Measurements from ENCODE around the gene NFAT5. TPM values are rescaled to one million over a fixed set of nuclear protein-coding genes. Genes with fewer than 3 reads are reported as not detected.

The NFAT5 gene
- polyA plus RNA-seq, 2 of the 4 experiments (the other 2 are of a cell fraction): 9.5 to 45.1 TPM

DNA sequence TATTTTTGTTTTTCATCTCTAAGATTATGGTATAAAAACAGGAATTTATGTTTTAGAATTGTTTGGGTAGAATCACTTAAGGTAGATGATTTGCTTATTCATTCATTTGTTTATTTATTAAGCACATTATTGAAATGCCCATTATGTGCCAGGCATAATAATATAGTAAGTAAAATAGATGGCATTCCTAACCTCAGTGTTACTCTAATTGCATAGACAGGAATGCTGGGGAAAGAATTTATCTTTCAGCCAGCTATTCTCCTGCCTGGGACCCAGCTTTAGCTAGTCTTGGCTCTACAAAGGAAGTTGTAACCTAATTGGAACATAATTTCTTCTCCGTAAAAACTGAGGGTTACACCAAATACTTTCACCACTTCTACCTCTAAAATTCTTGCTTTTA lies 44.6 kb downstream of the NFAT5 start:
- ChIA-PET POLR2A (interaction anchor here (0.7 kb wide), 1 partner anchor 144 kb away, joined by 3 read pairs; no protein-coding TSS in a partner anchor), CTCF (interaction anchor here (1.2 to 1.5 kb wide), 2 partner anchors 24 to 214 kb away, joined by 3 to 5 read pairs; no protein-coding TSS in a partner anchor)
- H3K27ac ChIP-seq: no peak overlapping the region
- no peak overlapping the region for H3K4me3 ChIP-seq
- FAIRE-seq (no peak), DNase-seq (ENCODE audit: low read depth in 1 of 2, low spot score in 1 of 2) (no peak), ATAC-seq (no peak)
- 91% methylated on average over 1 of the region's 1 CpG for WGBS (ENCODE audit: missing lambda C conversion rate)
- TF ChIP-seq, protein P1, sequence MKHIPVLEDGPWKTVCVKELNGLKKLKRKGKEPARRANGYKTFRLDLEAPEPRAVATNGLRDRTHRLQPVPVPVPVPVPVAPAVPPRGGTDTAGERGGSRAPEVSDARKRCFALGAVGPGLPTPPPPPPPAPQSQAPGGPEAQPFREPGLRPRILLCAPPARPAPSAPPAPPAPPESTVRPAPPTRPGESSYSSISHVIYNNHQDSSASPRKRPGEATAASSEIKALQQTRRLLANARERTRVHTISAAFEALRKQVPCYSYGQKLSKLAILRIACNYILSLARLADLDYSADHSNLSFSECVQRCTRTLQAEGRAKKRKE (CRISPR knock-in tag; IDR thresholded peaks at IDR 0.05; ENCODE audit: low read depth): no peak
- TF ChIP-seq ZSCAN20 (CRISPR knock-in tag; IDR thresholded peaks at IDR 0.05): no peak
- TF ChIP-seq TFCP2L1 (CRISPR knock-in tag; IDR thresholded peaks at IDR 0.05): no peak
- TF ChIP-seq ELK1 (IDR thresholded peaks at IDR 0.05; ENCODE audit: low read depth, low read length): no peak
- TF ChIP-seq JUN (IDR thresholded peaks at IDR 0.05): no peak
- TF ChIP-seq EP300 (IDR thresholded peaks at IDR 0.05): no peak
- no peak for TF ChIP-seq RFX5 (IDR thresholded peaks at IDR 0.05)
- no peaks in the 10 kb centered on the region for H3K9me3 ChIP-seq
- H3K4me1 ChIP-seq: peaks cover 51% of the 10 kb centered on the region
- H3K4me2 ChIP-seq: peak overlapping the region; percentile 7; the same call in 1 of the 3 replicates

DNA sequence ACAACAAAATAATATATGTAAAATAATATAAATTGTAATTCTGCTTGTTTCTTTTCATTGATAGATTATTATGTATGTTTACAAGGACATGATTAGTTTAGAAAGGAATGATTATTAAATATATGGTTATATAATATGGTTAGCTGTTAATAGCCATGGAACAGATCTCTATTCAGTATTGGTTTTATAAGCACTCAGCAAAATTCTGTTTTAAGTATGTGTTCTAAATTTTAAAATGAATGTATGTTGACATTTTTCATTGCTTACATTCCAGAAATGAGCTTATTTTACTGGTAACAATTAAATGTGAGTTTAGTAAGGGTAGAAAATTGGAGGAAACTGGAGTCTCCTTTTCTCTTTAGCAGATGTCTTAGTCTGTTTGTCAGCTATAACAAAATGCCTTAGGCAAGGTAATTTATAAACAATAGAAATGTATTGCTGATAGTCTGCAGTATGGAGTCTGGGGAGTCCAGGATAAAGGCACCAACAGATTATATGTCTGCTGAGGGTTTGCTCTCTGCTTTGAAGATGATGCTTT lies 45.4 kb downstream of the NFAT5 start:
- peaks cover 51% of the 10 kb centered on the region for H3K4me1 ChIP-seq
- no peak overlapping the region for H3K27ac ChIP-seq
- DNase-seq (ENCODE audit: low read depth in 1 of 2, low spot score in 1 of 2) (no peak), FAIRE-seq (no peak), ATAC-seq (no peak)
- CTCF ChIA-PET: interaction anchor here (1.5 kb wide), 1 partner anchor 23 kb away, joined by 5 read pairs; no protein-coding TSS in a partner anchor
- H3K9me3 ChIP-seq: no peaks in the 10 kb centered on the region
- POLR2A ChIA-PET: no interaction called here
- H3K4me3 ChIP-seq: no peak overlapping the region
- peak overlapping the region; percentile 7; the same call in 1 of the 3 replicates for H3K4me2 ChIP-seq
- TF ChIP-seq HES2 (IDR thresholded peaks at IDR 0.05): no peak
- no peak for TF ChIP-seq MYC (IDR thresholded peaks at IDR 0.05; ENCODE audit: borderline replicate concordance, low read length)
- TF ChIP-seq RFX5 (IDR thresholded peaks at IDR 0.05): no peak
- no peak for TF ChIP-seq NPAS2 (CRISPR knock-in tag; IDR thresholded peaks at IDR 0.05; ENCODE audit: borderline replicate concordance)
- no peak for TF ChIP-seq ESRRA (IDR thresholded peaks at IDR 0.05; ENCODE audit: borderline replicate concordance, low read length)
- TF ChIP-seq, protein P2, sequence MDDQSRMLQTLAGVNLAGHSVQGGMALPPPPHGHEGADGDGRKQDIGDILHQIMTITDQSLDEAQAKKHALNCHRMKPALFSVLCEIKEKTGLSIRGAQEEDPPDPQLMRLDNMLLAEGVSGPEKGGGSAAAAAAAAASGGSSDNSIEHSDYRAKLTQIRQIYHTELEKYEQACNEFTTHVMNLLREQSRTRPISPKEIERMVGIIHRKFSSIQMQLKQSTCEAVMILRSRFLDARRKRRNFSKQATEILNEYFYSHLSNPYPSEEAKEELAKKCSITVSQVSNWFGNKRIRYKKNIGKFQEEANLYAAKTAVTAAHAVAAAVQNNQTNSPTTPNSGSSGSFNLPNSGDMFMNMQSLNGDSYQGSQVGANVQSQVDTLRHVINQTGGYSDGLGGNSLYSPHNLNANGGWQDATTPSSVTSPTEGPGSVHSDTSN (IDR thresholded peaks at IDR 0.05): no peak
- TF ChIP-seq, protein P3, sequence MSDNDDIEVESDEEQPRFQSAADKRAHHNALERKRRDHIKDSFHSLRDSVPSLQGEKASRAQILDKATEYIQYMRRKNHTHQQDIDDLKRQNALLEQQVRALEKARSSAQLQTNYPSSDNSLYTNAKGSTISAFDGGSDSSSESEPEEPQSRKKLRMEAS (IDR thresholded peaks at IDR 0.05): no peak
- no peak for TF ChIP-seq ELK1 (IDR thresholded peaks at IDR 0.05; ENCODE audit: low read depth, low read length)
- no peak for TF ChIP-seq FOXS1 (CRISPR knock-in tag; IDR thresholded peaks at IDR 0.05)
- TF ChIP-seq JUN (IDR thresholded peaks at IDR 0.05): no peak
- no peak for TF ChIP-seq RNF2 (IDR thresholded peaks at IDR 0.05; ENCODE audit: borderline replicate concordance, low read depth)
- TF ChIP-seq EHMT2 (IDR thresholded peaks at IDR 0.05; ENCODE audit: low read depth): no peak
- TF ChIP-seq RARB (CRISPR knock-in tag; IDR thresholded peaks at IDR 0.05): no peak
- TF ChIP-seq FOSB (CRISPR knock-in tag; IDR thresholded peaks at IDR 0.05): no peak
- no peak for TF ChIP-seq CHD4 (IDR thresholded peaks at IDR 0.05; ENCODE audit: borderline replicate concordance)
- TF ChIP-seq HOXB13 (CRISPR knock-in tag; IDR thresholded peaks at IDR 0.05; ENCODE audit: low read depth): no peak
- TF ChIP-seq ZFP36 (IDR thresholded peaks at IDR 0.05; ENCODE audit: borderline replicate concordance, partially characterized antibody): no peak
- TF ChIP-seq FOSL2 (IDR thresholded peaks at IDR 0.05): no peak
- TF ChIP-seq FOSL2 (CRISPR knock-in tag; IDR thresholded peaks at IDR 0.05): no peak
- TF ChIP-seq POLR2A (IDR thresholded peaks at IDR 0.05; ENCODE audit: low read length): no peak
- TF ChIP-seq EHF (CRISPR knock-in tag; IDR thresholded peaks at IDR 0.05): no peak
